H4 (cell line): ENCODE results near the gene PGA5. TPM values are rescaled to one million over a fixed set of nuclear protein-coding genes. Genes with fewer than 3 reads are reported as not detected.
"Not testable (repeated sequence)": the region's sequence is repeated elsewhere in the genome, so short reads cannot be mapped to it uniquely, and the experiment has no call there.

Experiments
- DNase-seq: peaks from one replicate; pipeline ENCODE4 v3.0.0-alpha.2; 2015; ENCODE audit warnings: low spot score
- total RNA-seq: library from RNA; depleted of rRNA; stranded (reverse); fragments of >200 nt; shearing (Covaris generic); gene quantifications from 2 replicates; pipeline ENCODE4 v1.2.3, GENCODE V29; 2014; rRNA removed

The PGA5 gene
- total RNA-seq = not detected in 2 replicates

GRCh38 chr11:61240875-61241274, at the start of gene PGA5:
Gene PGA5 (plus strand): TSS chr11:61241175. CDS start chr11:61241227, 52 bp downstream.
- DNase-seq = not testable (repeated sequence)

GRCh38 chr11:61193596-61193995, 47.4 kb upstream of the PGA5 start:
- no peak for DNase-seq

- DNase-seq = no peak
Observed at GRCh38 chr11:61194169-61194671, 46.8 kb upstream of the PGA5 start.

GRCh38 chr11:61194981-61195695, 45.8 kb upstream of the PGA5 start:
- no peak for DNase-seq

- DNase-seq = no peak
Observed at GRCh38 chr11:61195719-61196118, 45.3 kb upstream of the PGA5 start.

- DNase-seq = no peak
Observed at GRCh38 chr11:61198361-61198760, 42.6 kb upstream of the PGA5 start.

GRCh38 chr11:61198948-61199523, 41.9 kb upstream of the PGA5 start:
- no peak for DNase-seq

- no peak for DNase-seq
Observed at GRCh38 chr11:61201476-61201875, 39.5 kb upstream of the PGA5 start.

GRCh38 chr11:61202950-61203746, 37.8 kb upstream of the PGA5 start, which contains the start of gene PGA3:
Gene PGA3 (plus strand): TSS chr11:61203515. CDS start chr11:61203565, 50 bp downstream.
- DNase-seq = not testable (repeated sequence)

GRCh38 chr11:61203873-61204272, 37.1 kb upstream of the PGA5 start:
- DNase-seq = not testable (repeated sequence)

GRCh38 chr11:61204502-61205059, 36.4 kb upstream of the PGA5 start:
- DNase-seq = not testable (repeated sequence)

GRCh38 chr11:61207636-61208310, 33.2 kb upstream of the PGA5 start:
- not testable (repeated sequence) for DNase-seq

- not testable (repeated sequence) for DNase-seq
Observed at GRCh38 chr11:61210629-61211028, 30.3 kb upstream of the PGA5 start.

GRCh38 chr11:61211327-61211952, 29.5 kb upstream of the PGA5 start:
- DNase-seq = not testable (repeated sequence)

GRCh38 chr11:61212202-61212601, 28.8 kb upstream of the PGA5 start:
- not testable (repeated sequence) for DNase-seq

- DNase-seq = not testable (repeated sequence)
Observed at GRCh38 chr11:61213711-61214324, 27.2 kb upstream of the PGA5 start.

GRCh38 chr11:61218306-61218705, 22.7 kb upstream of the PGA5 start:
- not testable (repeated sequence) for DNase-seq

- not testable (repeated sequence) for DNase-seq
Observed at GRCh38 chr11:61219016-61219415, 22.0 kb upstream of the PGA5 start.

GRCh38 chr11:61222047-61222446, 18.9 kb upstream of the PGA5 start, which contains the start of gene PGA4:
Gene PGA4 (plus strand): TSS chr11:61222347. CDS start chr11:61222401, 54 bp downstream.
- not testable (repeated sequence) for DNase-seq

- DNase-seq = not testable (repeated sequence)
Observed at GRCh38 chr11:61222692-61223091, 18.3 kb upstream of the PGA5 start.
